Right lobe of liver (tissue), 6 donors: Measurements from ENCODE around the gene MAVS. TPM values are rescaled to one million over a fixed set of nuclear protein-coding genes. Genes with fewer than 3 reads are reported as not detected.

Source experiments
- ATAC-seq, 4 donors: fragments of 200-7000 bp; cut with Tn5 transposase; one replicate each; pipeline ENCODE4 v1.9.1; 2020; ENCODE audit warnings: mild to moderate bottlenecking in 4 of 4, moderate library complexity in 4 of 4
- DNase-seq, 3 donors: peaks; one replicate each; pipeline ENCODE4 v3.0.0-alpha.2; 2020
- H3K27ac ChIP-seq, 3 donors: fragments of 200-600 bp; one replicate each; pipeline ENCODE4 v1.8.0; 2022
- H3K27me3 ChIP-seq, 2 donors: fragments of 200-600 bp; one replicate each; pipeline ENCODE4 v1.8.0; 2022
- H3K36me3 ChIP-seq, 4 donors: fragments of 200-600 bp; sonication (generic) in 1 of 4; one replicate each; pipeline versions ENCODE4 v1.5.1 to v1.8.0; 2017 to 2022; ENCODE audit warnings: control low read depth in 1 of 4
- H3K4me1 ChIP-seq, 4 donors: fragments of 200-600 bp; sonication (generic) in 1 of 4; one replicate each; pipeline versions ENCODE4 v1.5.1 to v1.8.0; 2017 to 2022; ENCODE audit warnings: control low read depth in 1 of 4
- H3K4me3 ChIP-seq, 3 donors: fragments of 200-600 bp; one replicate each; pipeline ENCODE4 v1.8.0; 2022
- H3K9me3 ChIP-seq, 4 donors: fragments of 200-600 bp; sonication (generic) in 1 of 4; one replicate each; pipeline versions ENCODE4 v1.5.1 to v1.8.0; 2017 to 2022; ENCODE audit warnings: control low read depth in 1 of 4
- POLR2A ChIP-seq: fragments of 450-650 bp; IDR thresholded peaks from one replicate; pipeline ENCODE4 v1.6.1; 2017; ENCODE audit warnings: antibody characterized with exemption, mild to moderate bottlenecking
- WGBS: methylation state at CpG from one replicate; pipeline ENCODE4 v1.1.6; 2018; ENCODE audit warnings: low coverage, low lambda C conversion rate; ENCODE audit not compliant: insufficient coverage; ENCODE audit errors: missing lambda C conversion rate; 5-methylcytosine and 5-hydroxymethylcytosine counted together
- intact Hi-C, 2 donors: fragments of 100-400 bp; cut with DNase I; formaldehyde crosslinking; loops; one replicate each; pipeline versions ENCODE4 v1.11.2 to v1.14.1; 2022
- total RNA-seq, 6 experiments: library from RNA; depleted of rRNA in 2 of 6; stranded (reverse); fragments of >200 nt in 2 of 6; fragmentation: NEBNext Ultra II Directional in 3 of 6; extraction: Animal tissue kit (Norgen Biotek cat#: 25700) in 3 of 6; gene quantifications; one replicate each; pipeline versions ENCODE4 v1.1.0 to v1.2.4, GENCODE V29; 2016 to 2023
- TF ChIP-seq, protein P1 (sequence below), 4 donors: fragments of 200-600 bp in 3 of 4; fragments of 450-650 bp in 1 of 4; IDR thresholded peaks; one replicate each; pipeline versions ENCODE4 v1.5.1 to v1.8.0; 2016 to 2022; ENCODE audit warnings: antibody characterized with exemption in 4 of 4, mild to moderate bottlenecking in 2 of 4
- donor health status: DM: no; HTN: yes; CAD: no.
- donor health status: DM: no; HTN: no; CAD: no.
- donor health status: DM: no; HTN: no; CAD: no.
- donor health status: DM: no; HTN: yes; CAD: no.
- donor health status: DM: no; HTN: yes; CAD: no.

Gene MAVS
- total RNA-seq, 6 experiments from 2014 or later: 10.1 to 20.4 (median 17.0) TPM

- no peak for DNase-seq
- Histone ChIP-seq H3K27me3 (no peaks in the 10 kb centered on the region), H3K36me3 (peaks cover 0 to 2% (median 0%) of the 10 kb centered on the region in 4 donors), H3K4me1 (peaks cover 0 to 36% (median 19%) of the 10 kb centered on the region in 4 donors), H3K27ac (peak overlapping the region; percentile 49 to 86 (median 85)), H3K9me3 (no peaks in the 10 kb centered on the region), H3K4me3 (no peak overlapping the region)
- no peak for ATAC-seq
- TF ChIP-seq POLR2A: no peak
- TF ChIP-seq, protein P1, sequence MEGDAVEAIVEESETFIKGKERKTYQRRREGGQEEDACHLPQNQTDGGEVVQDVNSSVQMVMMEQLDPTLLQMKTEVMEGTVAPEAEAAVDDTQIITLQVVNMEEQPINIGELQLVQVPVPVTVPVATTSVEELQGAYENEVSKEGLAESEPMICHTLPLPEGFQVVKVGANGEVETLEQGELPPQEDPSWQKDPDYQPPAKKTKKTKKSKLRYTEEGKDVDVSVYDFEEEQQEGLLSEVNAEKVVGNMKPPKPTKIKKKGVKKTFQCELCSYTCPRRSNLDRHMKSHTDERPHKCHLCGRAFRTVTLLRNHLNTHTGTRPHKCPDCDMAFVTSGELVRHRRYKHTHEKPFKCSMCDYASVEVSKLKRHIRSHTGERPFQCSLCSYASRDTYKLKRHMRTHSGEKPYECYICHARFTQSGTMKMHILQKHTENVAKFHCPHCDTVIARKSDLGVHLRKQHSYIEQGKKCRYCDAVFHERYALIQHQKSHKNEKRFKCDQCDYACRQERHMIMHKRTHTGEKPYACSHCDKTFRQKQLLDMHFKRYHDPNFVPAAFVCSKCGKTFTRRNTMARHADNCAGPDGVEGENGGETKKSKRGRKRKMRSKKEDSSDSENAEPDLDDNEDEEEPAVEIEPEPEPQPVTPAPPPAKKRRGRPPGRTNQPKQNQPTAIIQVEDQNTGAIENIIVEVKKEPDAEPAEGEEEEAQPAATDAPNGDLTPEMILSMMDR (IDR thresholded peaks at IDR 0.05): no peak
- 27% methylated on average over 2 of the region's 3 CpGs for WGBS
- intact Hi-C loops: no loop called here
Measured at GRCh38 chr20:3798908-3799248, 47.8 kb upstream of the MAVS start.

DNA sequence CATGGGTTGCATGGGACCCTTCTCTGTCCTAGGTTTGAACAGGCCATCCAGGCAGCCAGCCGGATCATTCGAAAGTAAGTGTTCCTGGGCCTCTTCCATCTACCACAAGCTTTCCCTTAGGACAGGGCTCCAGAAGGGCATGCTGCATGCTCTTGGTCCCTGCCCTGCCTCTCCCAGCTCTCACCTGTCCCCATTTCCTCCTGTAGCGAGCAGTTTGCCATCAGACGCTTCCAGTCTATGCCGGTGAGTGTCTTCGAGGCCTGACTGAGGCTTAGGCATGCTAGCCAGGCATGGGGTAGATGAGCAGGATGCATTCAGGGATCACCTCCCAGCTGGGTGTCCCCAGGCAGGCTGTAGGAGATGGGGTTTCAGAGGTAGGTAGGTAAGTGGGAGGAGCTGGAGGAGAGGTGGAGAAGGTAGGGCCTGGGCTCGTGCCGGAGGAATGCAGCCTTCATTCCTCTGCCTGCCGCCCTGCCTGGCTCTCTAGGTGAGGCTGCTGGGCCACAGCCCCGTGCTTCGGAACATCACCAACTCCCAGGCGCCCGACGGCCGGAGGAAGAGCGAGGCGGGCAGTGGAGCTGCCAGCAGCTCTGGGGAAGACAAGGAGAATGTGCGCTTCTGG is 46.3 kb upstream of the MAVS start:
- peaks cover 0 to 36% (median 19%) of the 10 kb centered on the region in 4 donors for H3K4me1 ChIP-seq
- peak in 1 of 3 donors; percentile 47 for DNase-seq
- H3K27me3 ChIP-seq: no peaks in the 10 kb centered on the region
- ATAC-seq: no peak
- peaks cover 0 to 2% (median 0%) of the 10 kb centered on the region in 4 donors for H3K36me3 ChIP-seq
- intact Hi-C loops: no loop called here
- H3K27ac ChIP-seq: no peak overlapping the region
- H3K9me3 ChIP-seq: no peaks in the 10 kb centered on the region
- WGBS: 91% methylated on average over 4 of the region's 18 CpGs
- H3K4me3 ChIP-seq: no peak overlapping the region
- no peak for TF ChIP-seq POLR2A
- TF ChIP-seq, protein P1 (IDR thresholded peaks at IDR 0.05): no peak

DNA sequence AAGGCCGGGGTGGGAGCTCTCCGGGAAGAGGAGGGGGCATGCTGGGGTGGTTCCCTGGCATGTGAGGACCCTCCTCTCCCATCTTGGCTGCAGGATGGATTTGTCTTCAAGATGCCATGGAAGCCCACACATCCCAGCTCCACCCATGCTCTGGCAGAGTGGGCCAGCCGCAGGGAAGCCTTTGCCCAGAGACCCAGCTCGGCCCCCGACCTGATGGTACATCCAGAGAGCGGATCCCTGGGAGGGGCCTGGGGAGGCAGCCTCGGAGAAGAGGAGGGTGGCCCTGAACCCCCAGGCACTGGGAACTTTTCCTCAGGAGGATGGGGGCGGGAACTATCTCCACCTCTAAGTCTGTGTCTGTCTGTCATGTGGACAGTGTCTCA is 45.8 kb upstream of the MAVS start:
- no CpG with 5 or more reads among the region's 8 CpGs for WGBS
- intact Hi-C loops: no loop called here
- ATAC-seq (no peak), DNase-seq (no peak)
- H3K4me3 ChIP-seq: no peak overlapping the region
- no peaks in the 10 kb centered on the region for H3K27me3 ChIP-seq
- peaks cover 0 to 2% (median 0%) of the 10 kb centered on the region in 4 donors for H3K36me3 ChIP-seq
- no peak overlapping the region for H3K27ac ChIP-seq
- H3K4me1 ChIP-seq: peaks cover 0 to 40% (median 19%) of the 10 kb centered on the region in 4 donors
- TF ChIP-seq, protein P1 (IDR thresholded peaks at IDR 0.05): no peak
- TF ChIP-seq POLR2A: no peak
- no peaks in the 10 kb centered on the region for H3K9me3 ChIP-seq

DNA sequence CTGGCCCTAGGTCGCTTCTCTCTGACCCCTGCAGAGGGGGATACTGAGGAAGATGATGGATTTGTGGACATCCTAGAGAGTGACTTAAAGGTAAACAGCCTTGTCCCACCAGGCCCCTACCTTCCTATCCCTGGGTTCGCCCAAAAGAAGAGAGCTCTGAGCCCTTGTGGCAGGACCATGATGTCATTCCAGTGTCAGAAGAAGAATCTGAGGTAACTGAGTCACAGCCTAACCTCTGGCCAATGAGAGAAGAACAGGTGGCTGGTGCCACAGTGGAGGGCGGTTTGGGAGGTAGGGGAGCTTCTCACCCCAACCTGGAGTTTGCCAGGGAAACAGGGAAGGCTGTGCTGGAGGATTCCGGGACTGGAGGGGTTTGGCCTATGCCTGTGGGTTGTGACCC is 45.3 kb upstream of the MAVS start:
- peak in 1 of 3 donors; percentile 11 for DNase-seq
- ATAC-seq: no peak
- Histone ChIP-seq H3K4me3 (no peak overlapping the region), H3K27ac (no peak overlapping the region), H3K36me3 (peaks cover 0 to 2% (median 0%) of the 10 kb centered on the region in 4 donors), H3K27me3 (no peaks in the 10 kb centered on the region), H3K9me3 (no peaks in the 10 kb centered on the region), H3K4me1 (peaks cover 0 to 44% (median 19%) of the 10 kb centered on the region in 4 donors)
- intact Hi-C loops: no loop called here
- TF ChIP-seq, protein P1 (IDR thresholded peaks at IDR 0.05): no peak
- no peak for TF ChIP-seq POLR2A
- 93% methylated on average over 2 of the region's 4 CpGs for WGBS
